Amygdala (tissue), 56 donors: ENCODE results near the gene GABRB3.
"Not testable (repeated sequence)": the region's sequence is repeated elsewhere in the genome, so short reads cannot be mapped to it uniquely, and the experiment has no call there.

Source experiments
- DNase-seq, 56 donors: peaks; one replicate each; lab custom pipeline; 2025; lab: John Stamatoyannopoulos, UW

The GABRB3 gene

GRCh38 chr15:26738996-26739395 lies 33.9 kb downstream of the GABRB3 start:
- no peak for DNase-seq

GRCh38 chr15:26736502-26737248 lies 36.2 kb downstream of the GABRB3 start:
- no peak for DNase-seq

- DNase-seq: no peak
Measured at GRCh38 chr15:26731965-26732364, 40.9 kb downstream of the GABRB3 start.

GRCh38 chr15:26729581-26729980 lies 43.3 kb downstream of the GABRB3 start:
- DNase-seq: no peak

GRCh38 chr15:26729030-26729429 lies 43.8 kb downstream of the GABRB3 start:
- DNase-seq: no peak

- DNase-seq: no peak
Measured at GRCh38 chr15:26724381-26725150, 48.3 kb downstream of the GABRB3 start.

- DNase-seq: no peak
Measured at GRCh38 chr15:26722621-26723160, 50.2 kb downstream of the GABRB3 start.

GRCh38 chr15:26721232-26721967 lies 51.5 kb downstream of the GABRB3 start:
- no peak for DNase-seq

GRCh38 chr15:26720546-26720945 lies 52.3 kb downstream of the GABRB3 start:
- DNase-seq: no peak

- DNase-seq: not testable (repeated sequence)
Measured at GRCh38 chr15:26719866-26720265, 53.0 kb downstream of the GABRB3 start.

GRCh38 chr15:26716069-26716468 lies 56.8 kb downstream of the GABRB3 start:
- DNase-seq: no peak

GRCh38 chr15:26713498-26713897 lies 59.4 kb downstream of the GABRB3 start:
- peak in 3 of 56 donors; percentile 16 to 50 (median 16) for DNase-seq

GRCh38 chr15:26712335-26712734 lies 60.5 kb downstream of the GABRB3 start:
- DNase-seq: no peak

- no peak for DNase-seq
Measured at GRCh38 chr15:26711445-26711844, 61.4 kb downstream of the GABRB3 start.

- no peak for DNase-seq
Measured at GRCh38 chr15:26702381-26702780, 70.5 kb downstream of the GABRB3 start.

GRCh38 chr15:26698555-26698954 lies 74.3 kb downstream of the GABRB3 start:
- no peak for DNase-seq

GRCh38 chr15:26697913-26698312 lies 75.0 kb downstream of the GABRB3 start:
- DNase-seq: peak in 2 of 56 donors; percentile 24 to 38

GRCh38 chr15:26691249-26691648 lies 81.6 kb downstream of the GABRB3 start:
- no peak for DNase-seq

GRCh38 chr15:26690778-26691177 lies 82.1 kb downstream of the GABRB3 start:
- DNase-seq: no peak

GRCh38 chr15:26689462-26689861 lies 83.4 kb downstream of the GABRB3 start:
- no peak for DNase-seq
